Stimulated activated CD4-positive, alpha-beta T cell treated with anti-CD3 and anti-CD28 coated beads, Interleukin-15, amount 100 ng/mL, for 48 hours (primary cell): ENCODE results near the gene ZMAT5.
A peak's percentile ranks its signal among the peaks of the same experiment; 100 is the strongest.

Experiments
- DNase-seq, 2 donors: peaks; one replicate each; pipeline ENCODE4 v3.0.0-alpha.2; 2020; ENCODE audit warnings: low read depth in 2 of 2

The ZMAT5 gene

DNA sequence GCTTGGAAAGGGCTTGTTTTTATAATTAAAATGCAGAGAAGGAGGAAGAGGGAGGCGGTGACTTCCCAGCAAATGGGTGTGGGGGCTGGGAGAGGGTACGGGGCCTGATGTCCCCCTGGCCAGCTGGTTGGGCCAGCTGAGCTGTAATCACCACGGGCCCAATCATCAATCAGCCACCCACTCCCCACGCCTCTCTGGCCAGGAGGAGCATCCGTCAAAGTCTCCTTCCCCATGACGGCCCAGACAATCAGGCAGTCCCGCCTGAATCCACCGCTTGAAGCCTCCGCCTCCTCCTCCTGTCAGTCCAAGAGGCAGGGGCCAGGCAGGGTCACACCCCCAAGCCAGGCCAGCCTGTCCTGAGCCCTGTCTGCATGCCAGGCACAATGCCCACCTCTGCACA lies 60.3 kb downstream of the ZMAT5 start:
- DNase-seq: no peak

DNA sequence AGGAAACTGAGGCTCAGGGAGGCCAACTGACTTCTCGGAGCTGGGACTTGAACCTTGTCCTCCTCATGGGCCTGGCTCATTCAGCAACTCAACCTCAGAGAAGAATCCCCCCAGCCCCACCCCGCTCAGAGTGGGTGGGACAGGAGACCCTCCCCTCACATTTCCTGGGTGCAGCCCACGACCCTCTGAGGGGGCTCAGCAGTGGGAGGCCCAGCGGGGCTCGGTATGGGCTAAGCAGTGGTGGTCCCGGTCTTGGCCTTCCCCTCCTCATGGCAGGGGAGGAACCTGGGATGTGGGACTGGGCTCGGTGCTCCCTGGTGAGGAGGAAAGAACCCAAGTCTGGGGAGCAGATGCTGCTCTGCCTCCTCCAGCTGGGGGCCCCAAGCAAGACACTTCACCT lies 61.2 kb downstream of the ZMAT5 start:
- DNase-seq: no peak

DNA sequence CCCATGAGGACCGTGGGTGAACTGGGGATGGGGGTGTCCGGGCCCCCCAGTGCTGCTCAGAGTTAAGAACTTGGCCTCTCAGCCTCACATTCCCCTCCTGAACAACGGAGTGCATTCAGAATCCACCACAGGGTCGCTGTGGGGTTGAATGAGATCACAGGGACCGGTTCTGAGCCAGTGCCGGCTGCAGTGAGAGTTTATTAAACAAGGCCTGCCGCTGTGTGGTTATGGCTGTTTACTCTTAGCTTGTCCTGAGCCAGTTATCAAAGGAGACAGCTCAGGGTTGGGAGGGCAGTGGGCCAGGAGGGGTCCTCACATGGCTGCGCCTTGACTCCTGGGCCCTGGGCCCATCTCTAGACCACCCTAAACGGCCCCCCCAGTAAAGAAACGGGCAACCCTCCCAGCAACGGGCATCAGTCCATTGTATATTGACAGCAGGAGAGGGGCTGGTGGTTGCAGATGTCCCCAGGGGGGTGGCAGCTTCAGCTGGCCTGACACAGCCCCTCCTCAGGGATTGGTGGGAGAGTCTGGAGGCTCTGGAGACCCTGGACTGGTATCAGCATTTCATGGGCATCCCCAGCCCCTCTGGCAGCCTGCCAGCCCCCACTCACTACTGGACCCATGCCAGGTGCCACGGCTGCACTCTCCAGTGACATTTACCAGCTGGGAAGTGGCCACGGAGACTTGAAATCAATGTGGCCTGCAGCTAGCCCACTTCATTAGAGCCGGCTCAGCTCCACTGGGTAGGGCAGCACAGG lies 62.1 kb downstream of the ZMAT5 start:
- DNase-seq: no peak

DNA sequence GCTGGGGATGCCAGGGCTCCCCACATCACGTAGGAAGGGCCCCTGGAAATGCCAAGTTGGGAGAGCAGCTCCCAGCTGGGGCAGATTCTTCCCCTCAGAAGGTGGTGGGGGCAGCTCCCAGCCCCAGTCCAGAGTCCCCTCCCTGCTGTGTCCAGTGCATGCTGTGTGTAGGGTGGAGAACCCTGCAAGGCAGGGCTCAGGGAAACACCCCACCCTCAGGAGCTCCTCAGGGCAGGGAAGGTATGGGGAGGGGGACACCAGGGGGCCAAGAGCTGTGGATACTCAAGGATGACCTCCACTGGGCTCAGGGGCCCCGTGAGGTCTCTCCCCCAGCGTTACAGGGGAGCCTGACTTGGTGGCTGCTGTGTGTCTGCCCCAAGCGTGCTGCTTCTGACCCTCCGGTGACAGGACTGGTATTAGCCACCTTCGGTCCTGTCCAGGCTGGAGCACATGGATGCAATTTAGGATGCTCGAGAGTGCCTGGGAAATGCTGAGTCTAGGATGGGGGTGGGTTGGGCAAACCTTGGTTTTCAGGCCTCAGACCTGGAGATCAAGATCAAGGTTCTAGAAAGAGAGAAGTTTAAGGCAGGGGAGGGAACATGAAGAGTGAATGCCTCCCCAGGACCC lies 63.1 kb downstream of the ZMAT5 start:
- no peak for DNase-seq

DNA sequence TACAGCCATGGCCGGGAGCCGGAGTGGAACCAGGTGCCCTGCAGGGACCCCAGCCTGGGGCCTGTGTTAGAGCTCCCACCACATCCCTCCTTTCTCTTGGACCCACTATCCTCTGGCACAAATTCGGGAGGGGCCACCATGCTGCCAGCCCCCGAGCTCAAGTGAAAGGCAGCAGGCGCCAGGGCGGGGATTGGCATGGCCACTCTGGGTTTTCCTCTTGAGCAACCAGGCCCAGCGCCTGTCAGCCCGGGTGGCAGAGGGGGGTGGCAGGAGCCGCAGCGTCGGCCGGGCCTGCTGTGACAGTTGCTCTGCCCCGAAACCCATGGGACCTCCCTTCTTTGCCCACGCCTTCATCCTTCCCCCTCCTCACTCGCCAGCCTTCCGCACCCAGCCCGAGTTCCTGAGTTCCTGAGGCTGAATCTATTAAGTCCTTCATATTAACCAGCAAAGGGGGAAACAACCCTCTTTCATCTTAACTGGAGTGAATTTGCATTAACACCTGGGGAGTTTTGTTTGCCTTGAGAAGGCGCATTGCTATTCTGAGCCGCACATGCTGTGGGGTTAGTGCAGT lies 63.8 kb downstream of the ZMAT5 start:
- DNase-seq: no peak

DNA sequence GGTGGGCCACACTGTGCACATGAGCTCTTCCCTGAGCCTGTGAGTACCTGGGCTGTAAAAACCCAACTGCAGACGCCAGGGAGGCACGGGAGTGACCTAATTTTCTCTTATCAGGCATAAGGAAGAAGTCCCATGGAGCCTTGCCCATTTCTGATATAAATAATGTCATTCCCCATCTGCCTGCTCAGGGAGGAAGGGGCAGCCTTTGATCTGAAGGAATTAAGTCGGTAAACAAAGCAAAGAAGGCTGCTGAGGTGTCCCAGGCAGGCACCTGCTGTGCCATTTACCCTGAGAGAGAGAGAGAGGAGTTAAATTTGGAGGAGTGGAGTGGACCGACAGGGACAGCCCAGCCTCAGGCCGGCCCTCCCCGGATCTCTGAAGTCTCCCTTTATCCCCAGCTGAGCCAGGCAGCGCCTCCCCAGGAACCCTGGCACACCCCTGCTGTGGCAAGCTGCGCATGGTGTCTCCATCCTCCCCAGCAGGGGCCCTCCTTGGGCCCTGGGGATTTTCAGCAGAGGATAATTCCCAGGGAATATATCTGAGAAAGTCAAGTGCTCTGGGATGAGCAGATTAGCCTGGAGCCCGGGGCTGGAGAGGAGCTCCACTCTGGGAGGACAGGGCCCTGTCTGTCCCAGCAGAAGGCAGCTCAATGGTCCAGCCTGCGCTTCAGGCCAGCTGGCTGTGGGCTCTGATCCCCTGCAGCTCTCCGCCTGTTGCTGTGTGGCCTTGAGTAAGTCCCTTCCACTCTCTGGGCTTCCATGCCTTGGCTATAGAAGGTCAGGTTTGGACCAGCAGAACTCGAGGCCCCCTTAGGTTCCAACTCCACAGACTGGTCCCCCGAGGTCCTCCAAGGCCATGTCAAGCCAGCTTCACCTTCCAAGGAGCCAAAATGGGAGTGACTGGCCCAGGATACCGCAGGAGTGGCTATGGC lies 64.5 kb downstream of the ZMAT5 start:
- no peak for DNase-seq

DNA sequence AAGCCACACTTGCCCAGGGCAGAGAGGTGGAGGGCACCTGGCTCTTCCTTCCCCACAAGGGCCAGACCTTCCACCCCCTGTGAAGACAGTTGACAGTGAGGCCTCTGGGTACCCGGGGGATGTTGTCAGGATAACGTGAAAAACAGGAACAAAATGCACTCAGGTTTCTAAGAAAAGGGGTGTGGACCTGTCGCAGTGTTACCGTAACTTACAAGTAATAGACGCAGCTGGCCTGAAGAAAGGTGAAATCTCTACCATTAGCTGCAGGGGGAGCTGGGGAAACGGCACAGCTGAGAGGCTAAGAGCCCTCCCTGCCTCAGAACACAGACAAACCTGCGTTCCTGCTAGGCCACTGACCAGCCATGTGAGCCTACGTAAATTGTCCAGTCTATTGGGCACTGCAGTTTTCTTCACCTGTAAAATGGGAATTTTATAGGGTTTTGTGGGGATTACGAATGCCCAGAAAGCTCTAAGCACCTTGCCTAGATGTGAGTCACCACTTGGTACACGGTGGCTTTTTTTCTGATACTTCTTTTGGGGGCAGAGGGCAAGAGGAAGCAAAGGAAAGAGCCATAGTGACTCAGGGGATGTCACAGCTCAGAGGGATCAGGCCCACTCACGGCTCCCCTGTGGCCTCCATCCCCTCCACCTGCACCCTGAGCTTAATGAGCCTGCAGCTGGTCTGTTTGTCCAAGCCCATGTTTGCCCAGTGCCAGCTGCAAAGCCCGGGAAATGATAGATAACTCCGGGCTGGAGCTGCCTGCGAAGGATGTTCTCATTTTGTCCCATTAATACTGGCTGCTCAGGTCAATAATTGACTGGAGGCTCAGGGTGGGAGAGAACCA lies 65.4 kb downstream of the ZMAT5 start:
- DNase-seq: no peak

DNA sequence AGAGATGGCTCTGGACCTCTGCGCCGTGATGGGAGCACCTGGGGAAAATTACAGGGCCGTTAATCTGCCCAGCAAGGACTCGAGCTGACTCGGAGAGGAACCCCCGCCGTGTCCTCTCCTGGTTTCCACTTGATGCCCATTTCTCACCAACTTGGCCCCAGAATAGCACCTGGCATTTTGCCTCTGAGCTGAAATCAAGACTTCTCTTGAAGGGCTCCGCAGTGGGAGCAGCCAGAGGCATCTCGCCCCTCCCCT lies 66.0 kb downstream of the ZMAT5 start:
- DNase-seq: no peak

DNA sequence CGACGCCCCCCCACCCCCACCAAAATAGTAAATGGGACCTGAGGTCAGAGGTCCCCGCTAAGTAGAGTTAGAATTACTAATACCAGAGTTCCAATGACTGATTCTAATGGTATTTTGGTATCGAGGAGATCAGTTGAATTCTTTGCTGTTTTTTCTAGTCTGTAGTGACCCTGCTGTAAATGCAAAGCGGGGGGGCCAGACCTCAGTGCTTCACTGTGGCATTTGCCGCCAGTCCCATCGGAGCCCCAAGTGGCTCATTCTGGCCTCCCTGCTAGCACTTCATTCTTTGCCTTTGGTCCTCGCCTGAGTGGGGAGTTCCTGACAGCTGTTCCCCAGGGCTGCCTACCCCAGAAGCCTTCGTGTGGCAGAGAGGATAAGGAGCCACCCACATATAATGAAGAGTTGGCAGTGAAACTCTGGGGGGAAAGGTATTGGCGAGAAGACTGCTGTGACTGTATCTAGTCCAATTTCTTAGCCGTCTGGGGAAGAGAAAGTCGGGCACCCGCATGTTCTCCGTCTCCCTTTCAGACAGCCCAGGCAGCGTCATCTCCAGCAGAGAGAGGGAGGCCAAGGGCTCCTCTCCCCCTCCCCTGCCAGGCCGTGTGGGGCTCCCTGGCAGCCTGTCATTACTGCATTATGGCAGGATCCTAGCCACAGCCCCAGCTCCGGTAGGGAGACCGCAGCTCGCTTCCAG lies 66.5 kb downstream of the ZMAT5 start:
- no peak for DNase-seq

DNA sequence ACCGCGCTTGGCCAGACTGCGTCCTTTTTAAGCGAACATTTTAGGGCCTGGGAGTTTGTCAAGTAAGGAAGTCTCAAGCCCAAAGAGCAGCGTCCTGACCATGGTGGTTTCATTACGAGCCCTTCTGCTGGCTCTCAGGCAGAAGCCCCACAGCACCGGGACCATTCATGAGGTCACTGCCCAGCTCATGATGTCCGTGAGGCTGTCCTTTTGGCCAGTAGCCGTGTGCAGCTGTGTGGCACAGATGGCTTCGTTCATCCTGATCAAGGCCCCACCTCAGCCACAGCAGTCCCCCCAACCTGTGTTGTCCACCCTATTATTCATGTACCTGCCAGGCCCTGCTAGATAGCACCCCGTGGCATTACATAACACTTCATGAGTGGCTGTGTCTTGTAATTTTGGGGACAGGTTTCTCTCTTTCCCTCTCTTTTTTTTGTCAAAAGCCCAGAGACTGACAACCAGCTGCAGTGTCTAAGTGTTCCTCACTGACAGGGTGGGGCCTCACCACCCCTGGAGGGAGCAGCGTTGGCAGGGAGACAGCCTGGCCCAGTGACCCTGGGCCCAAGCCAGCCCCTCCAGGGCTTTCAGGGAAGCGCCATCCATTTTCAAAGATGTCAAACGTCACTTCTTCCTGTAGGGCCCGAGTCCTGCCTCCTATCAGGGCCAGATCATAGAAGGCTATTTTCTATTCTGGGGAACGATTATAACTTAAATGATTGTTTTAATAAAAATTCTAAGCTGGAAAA lies 68.8 kb downstream of the ZMAT5 start:
- DNase-seq: no peak

DNA sequence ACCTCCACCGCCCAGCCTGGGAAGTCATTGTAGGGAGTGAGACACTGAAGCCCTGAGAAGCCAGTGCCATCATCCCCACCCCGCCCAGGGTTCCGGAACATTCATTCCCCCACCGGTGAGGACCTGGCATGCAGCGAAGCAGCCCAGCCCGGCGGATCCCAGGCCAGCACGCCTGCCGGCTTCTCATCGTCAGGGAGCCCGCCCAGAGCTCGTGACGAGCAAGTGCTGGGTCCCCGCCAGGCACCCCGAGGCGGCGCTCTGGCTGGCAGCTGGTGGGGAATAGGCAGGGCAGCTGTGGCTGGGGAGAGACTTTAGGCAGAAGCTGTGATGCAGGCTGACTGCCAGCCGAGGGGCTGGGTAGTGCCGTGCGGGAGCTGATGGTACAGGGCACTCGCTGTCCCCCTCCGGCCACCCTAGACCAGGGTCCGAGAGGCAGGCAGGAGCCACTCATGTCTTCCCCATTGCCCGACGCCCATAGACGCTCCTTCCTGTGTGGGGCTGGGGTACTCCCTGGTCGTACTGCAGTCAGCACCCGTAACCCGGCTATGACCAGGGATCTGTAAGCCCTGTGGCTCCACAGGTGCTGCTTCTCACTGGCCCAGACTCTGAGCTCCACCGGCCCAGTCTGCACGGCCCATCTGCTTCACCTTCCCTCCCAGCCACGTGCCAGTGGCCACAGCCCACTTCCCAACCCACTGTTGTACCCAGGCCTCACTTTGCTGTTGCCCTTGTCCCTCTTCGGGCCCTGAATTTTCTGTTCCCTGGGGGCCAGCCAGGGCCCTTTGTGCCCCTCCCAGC lies 71.5 kb downstream of the ZMAT5 start:
- no peak for DNase-seq

DNA sequence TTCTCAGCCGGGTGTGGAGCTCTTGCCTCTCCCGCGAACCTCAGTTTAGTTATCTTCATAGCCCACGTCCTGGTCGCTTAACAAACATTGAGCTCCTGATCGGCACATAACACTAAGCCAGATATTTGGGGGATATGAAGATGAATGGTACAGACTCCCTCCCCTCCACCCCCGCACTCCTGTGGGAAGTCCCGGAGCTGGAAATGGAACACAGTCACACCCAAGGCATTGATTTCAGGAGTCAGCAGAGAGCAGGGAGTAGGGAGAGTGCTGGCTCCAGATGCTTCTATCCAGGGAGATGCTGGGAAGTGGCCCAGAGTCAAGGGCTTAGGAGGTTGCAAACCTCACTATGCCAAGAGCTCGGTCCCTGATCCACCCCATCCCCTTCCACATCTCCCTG lies 73.1 kb downstream of the ZMAT5 start:
- no peak for DNase-seq

DNA sequence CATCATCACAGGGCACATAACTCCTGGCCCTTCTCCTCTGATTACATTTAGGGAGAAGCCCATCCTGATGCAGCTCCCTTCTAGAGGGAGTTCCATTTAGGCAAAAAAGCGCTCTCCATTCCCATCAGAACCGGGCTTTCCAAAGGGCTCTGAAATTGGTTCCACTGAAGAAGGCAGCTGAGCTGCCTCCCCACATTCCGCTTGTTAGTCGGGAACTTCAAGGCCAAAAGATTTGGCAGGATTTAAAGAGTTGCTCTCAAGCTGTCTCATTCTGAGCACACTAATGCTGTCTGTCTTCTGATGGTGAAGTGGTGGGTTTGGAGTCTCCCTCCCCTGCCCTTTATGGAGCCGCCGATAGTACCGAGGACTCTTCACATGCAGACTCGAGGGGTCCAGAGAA lies 73.6 kb downstream of the ZMAT5 start:
- DNase-seq: no peak

DNA sequence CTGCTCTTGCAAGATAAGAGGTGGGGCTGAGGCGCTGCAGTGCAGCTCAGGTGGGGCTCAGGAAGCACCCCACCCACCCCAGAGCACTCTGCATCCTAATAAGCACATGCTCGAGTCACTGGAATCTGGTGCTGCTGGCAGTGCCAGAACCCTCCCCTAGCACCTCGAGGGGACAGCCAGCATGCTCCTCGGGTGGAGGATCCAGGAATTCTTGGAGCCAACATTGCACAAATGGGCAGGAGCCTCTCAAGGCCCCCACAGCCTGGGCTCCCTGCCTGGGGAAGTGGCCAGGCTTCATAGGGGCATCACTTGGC lies 74.5 kb downstream of the ZMAT5 start:
- DNase-seq: no peak

DNA sequence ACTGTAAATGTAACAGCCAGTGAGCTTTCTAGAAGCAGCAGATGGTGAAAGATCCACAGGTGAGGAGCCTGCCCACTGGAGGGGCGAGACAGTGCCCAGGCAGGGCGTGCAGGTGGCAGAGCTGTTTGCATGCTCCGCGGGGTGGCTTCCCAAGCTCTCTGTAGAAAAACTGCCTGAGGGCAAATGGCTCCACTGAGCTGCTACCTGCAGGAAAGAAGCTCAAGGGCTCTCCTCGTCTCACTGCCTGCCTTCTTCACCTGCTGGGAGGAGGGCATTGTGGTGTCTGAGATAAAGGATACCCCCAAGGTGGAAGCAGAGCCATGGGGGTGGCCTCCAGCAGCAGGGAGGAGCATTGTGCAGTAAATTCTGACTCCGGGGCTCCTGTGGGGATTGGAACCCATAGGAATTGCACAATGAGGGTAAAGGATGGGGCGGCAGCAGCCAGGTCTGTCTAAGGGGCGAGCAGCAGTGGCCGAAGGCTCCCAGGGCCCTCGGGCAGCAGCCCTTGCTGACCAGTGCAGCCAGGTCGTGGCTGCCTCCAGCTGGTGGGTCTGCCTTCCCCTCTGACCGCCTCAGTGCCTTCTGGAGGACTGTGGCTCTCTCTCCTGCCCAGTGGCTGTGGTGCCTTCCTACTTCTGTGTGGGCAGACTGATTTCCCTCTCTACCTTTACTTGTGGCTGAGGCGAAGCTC lies 75.0 kb downstream of the ZMAT5 start:
- no peak for DNase-seq

DNA sequence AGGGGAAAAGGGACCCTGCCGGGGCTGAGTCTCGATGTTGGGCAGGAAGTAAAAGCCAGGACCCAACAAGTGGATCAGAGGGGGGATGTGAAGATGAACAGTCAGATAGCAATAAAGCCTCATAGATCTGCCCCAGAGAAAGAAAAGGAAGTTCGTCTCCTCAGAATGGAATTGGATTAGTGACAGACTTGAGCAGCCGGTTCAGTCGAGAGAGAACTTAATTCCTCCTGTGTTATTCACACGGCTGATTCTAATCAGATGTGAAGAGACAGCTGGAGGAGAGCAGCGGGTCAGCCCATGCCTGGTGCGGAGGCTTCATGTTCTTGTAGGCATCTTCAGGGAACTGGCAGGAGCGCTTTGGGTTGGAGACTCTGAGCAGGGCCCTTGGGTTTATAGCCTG lies 76.3 kb downstream of the ZMAT5 start:
- DNase-seq: no peak

DNA sequence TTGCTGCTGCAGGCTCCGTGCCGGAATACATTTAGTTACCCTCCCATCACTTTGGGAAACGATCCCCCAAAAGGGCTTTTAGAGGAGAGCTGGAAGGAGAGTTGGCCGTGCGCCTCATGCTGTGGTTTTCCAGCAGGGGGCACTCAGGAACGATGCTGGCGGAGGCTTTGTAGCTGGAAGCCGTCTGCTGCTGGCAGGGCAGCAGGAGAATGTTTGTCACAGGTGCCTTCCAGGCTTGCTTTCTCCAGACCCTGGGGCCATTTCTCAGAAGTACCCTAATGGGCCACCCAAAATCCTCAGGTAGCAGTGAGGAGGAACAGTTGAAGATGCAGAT lies 77.0 kb downstream of the ZMAT5 start:
- DNase-seq: peak in 1 of 2 donors; percentile 30

DNA sequence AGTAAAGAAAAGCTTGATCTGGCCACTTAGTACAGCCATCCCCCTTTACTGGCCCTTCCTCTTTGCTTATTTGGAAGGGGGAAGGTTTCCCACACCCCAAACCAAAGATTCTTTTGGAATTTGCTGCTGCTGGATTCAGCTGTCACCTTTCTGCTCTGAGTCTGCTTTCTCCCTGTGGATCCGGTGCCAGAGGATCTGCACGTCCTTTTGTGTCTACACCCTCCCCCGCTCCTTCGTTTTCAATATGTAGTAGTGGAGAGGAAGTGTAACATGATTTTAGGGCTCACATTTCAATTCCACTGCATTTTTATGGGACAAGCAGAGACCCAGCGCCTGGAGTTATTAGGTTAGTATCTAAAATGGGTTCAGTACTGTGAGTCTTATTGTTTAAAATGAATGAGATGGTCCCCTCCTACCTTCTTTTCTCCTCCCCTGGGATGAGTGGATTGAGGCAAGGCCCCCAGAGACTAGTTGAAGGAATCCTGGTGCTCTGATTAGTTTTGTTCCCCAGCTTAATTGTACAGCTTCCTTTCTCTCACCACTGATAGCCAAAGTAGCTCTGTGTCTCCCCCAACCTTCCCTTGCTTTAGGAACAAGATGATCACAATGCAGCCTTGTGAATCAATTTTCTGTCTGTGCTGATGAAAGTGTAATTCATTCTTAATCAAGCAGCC lies 77.5 kb downstream of the ZMAT5 start:
- DNase-seq: no peak

DNA sequence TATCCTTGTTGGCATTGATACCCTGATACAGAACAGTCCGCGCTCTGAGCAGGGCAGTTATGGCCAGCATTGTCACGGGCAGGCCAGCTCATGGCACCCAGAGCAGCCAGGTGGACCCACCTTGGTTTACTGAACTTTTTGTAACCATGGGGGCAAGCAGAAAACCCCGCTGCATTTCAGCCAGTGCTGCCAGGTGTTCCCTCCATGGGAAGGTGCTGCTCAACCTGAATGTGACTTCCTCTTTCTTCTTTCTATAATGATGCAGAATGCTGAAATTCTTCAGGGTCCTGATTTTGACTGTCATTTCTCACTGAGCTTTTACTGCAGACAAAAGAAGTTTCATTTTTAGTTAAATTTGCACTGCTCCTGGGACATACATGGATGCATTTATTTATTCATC lies 82.6 kb downstream of the ZMAT5 start:
- no peak for DNase-seq
